SK-N-SH treated with all-trans-retinoic acid at 6 μM for 48 hours (cell line): ENCODE results near the gene SERINC1.

Source experiments
- ARNTL ChIP-seq: fragments of 450-650 bp; formaldehyde crosslinking; IDR thresholded peaks from 2 replicates; pipeline ENCODE4 v1.5.0; 2020; ENCODE audit warnings: low read depth, mild to moderate bottlenecking, moderate library complexity, borderline replicate concordance
- BACH2 ChIP-seq: fragments of 250-450 bp; sonication (Bioruptor Pico); IDR thresholded peaks from 2 replicates; pipeline ENCODE4 v1.9.0; 2021; ENCODE audit warnings: mild to moderate bottlenecking, borderline replicate concordance
- CREB5 ChIP-seq: fragments of 250-450 bp; sonication (Bioruptor Pico); IDR thresholded peaks from 2 replicates; pipeline ENCODE4 v1.5.1; 2020; ENCODE audit warnings: low read depth, mild to moderate bottlenecking, moderate library complexity
- CSDC2 ChIP-seq: fragments of 250-450 bp; sonication (Bioruptor Pico); IDR thresholded peaks from 2 replicates; pipeline ENCODE4 v1.5.0; 2020; ENCODE audit warnings: mild to moderate bottlenecking, moderate library complexity
- CSRNP3 ChIP-seq: fragments of 250-450 bp; sonication (Bioruptor Pico); IDR thresholded peaks from 2 replicates; pipeline ENCODE4 v1.5.1; 2021; ENCODE audit warnings: mild to moderate bottlenecking, moderate library complexity
- ESRRG ChIP-seq: fragments of 250-450 bp; sonication (Bioruptor Pico); IDR thresholded peaks from 2 replicates; pipeline ENCODE4 v1.6.1; 2021; ENCODE audit warnings: mild to moderate bottlenecking
- POU6F1 ChIP-seq: fragments of 250-450 bp; sonication (Bioruptor Pico); IDR thresholded peaks from 2 replicates; pipeline ENCODE4 v1.8.0; 2021; ENCODE audit warnings: low read depth, mild to moderate bottlenecking, moderate library complexity, borderline replicate concordance
- PPARA ChIP-seq: fragments of 250-450 bp; sonication (Bioruptor Pico); IDR thresholded peaks from 2 replicates; pipeline ENCODE4 v1.5.0; 2020; ENCODE audit warnings: mild to moderate bottlenecking, borderline replicate concordance
- ZC3H10 ChIP-seq: fragments of 250-450 bp; sonication (Bioruptor Pico); IDR thresholded peaks from 2 replicates; pipeline ENCODE4 v1.5.1; 2021; ENCODE audit warnings: mild to moderate bottlenecking, moderate library complexity
- ZFP3 ChIP-seq: fragments of 250-450 bp; sonication (Bioruptor Pico); IDR thresholded peaks from 2 replicates; pipeline ENCODE4 v1.5.0; 2020; ENCODE audit warnings: mild to moderate bottlenecking, moderate library complexity
- ZFP30 ChIP-seq: fragments of 450-650 bp; formaldehyde crosslinking; IDR thresholded peaks from 2 replicates; pipeline ENCODE4 v1.5.0; 2022; ENCODE audit warnings: mild to moderate bottlenecking, moderate library complexity
- ZNF8 ChIP-seq: fragments of 450-650 bp; formaldehyde crosslinking; IDR thresholded peaks from 2 replicates; pipeline ENCODE4 v1.5.0; 2020; ENCODE audit warnings: mild to moderate bottlenecking, moderate library complexity

GRCh38 chr6:122399348-122400120 lies 72.1 kb downstream of the SERINC1 start, which contains the start of gene HSF2:
- no peak for TF ChIP-seq ZC3H10 (CRISPR knock-in tag)
- no peak for TF ChIP-seq ZFP30 (CRISPR knock-in tag)
- no peak for TF ChIP-seq ARNTL (CRISPR knock-in tag)
- no peak for TF ChIP-seq POU6F1
- TF ChIP-seq ZFP3 = no peak
- no peak for TF ChIP-seq ZNF8 (CRISPR knock-in tag)
- TF ChIP-seq CSDC2 = no peak
- no peak for TF ChIP-seq CREB5 (CRISPR knock-in tag)
- TF ChIP-seq CSRNP3 (CRISPR knock-in tag) = no peak
- no peak for TF ChIP-seq PPARA
- TF ChIP-seq BACH2 (CRISPR knock-in tag) = no peak
- TF ChIP-seq ESRRG (CRISPR knock-in tag) = no peak
